CD4-positive, alpha-beta T cell treated with Interleukin-17A for 4 hours (primary cell): ENCODE results near the gene SYT1.

ENCODE experiments used
- DNase-seq: peaks from one replicate; pipeline ENCODE4 v3.0.0-alpha.2; 2020; ENCODE audit warnings: mixed read lengths

Gene SYT1

DNA sequence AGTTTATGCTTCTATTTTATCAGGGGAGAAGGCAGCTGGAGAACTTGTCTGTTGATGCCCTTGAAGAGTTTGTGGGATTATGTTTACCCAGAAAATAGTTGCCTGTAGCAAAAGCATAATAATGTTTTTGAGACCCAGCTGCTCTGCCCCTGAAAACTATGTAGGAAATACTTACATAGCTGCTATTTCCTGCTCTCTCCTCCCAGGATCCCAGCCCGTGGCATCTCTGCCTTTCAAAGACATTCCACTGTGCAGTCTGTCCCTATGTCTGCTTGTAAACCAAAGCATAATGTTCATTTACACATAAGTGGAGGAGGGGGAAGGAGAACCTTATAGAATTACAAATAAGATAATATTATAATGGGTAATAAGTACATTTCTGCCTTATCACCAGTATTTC, 198.7 kb downstream of the SYT1 start:
- no peak for DNase-seq

- no peak for DNase-seq
Measured at GRCh38 chr12:79067977-79068376, 203.4 kb downstream of the SYT1 start.

- DNase-seq = no peak
Measured at GRCh38 chr12:79069009-79069408, 204.4 kb downstream of the SYT1 start.

DNA sequence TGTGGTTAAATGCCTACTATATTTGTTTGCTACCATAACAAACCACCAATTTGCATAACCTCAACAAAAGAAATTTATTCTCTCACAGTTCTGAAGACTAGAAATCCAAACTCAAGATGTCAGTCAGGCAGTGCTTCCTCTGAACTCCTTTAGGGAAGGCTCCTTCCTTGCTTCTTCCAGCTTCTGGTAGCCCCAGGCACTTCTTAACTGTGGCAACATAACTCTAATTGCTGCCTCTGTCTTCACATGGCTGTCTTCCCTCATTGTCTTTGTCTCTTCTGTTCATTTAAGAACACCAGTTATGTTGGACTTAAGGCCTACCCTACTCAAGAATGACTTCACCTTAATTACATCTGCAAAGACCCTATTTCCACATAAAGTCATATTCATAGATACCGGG, 206.9 kb downstream of the SYT1 start:
- no peak for DNase-seq

DNA sequence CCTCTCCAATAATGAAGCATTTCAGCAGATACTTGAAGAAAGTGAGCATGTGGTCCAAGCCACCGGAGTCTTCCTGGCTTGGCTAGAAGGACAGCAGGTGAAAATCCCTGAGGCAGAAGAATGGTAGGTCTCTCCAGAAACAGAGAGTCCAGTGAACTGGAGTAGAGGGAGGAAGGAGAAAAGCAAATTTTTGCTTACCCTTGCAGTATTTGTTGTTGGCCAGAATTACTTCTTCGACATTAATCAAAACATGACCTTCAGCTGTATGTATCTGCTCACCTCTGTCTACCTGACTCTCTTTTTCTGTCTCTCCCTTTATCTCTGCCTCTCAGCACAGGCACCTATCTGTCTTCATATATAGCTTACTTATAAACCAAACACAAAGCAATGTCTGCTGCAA, 208.9 kb downstream of the SYT1 start:
- DNase-seq = no peak

- DNase-seq = no peak
Measured at GRCh38 chr12:79082595-79082994, 218.0 kb downstream of the SYT1 start.

GRCh38 chr12:79083181-79083580, 218.6 kb downstream of the SYT1 start:
- DNase-seq = no peak

- DNase-seq = no peak
Measured at GRCh38 chr12:79085106-79085682, 220.6 kb downstream of the SYT1 start.

GRCh38 chr12:79086541-79087296, 222.1 kb downstream of the SYT1 start:
- DNase-seq = no peak

- no peak for DNase-seq
Measured at GRCh38 chr12:79098530-79098929, 234.0 kb downstream of the SYT1 start.

- no peak for DNase-seq
Measured at GRCh38 chr12:79108962-79109361, 244.4 kb downstream of the SYT1 start.

GRCh38 chr12:79114896-79115295, 250.3 kb downstream of the SYT1 start:
- no peak for DNase-seq

DNA sequence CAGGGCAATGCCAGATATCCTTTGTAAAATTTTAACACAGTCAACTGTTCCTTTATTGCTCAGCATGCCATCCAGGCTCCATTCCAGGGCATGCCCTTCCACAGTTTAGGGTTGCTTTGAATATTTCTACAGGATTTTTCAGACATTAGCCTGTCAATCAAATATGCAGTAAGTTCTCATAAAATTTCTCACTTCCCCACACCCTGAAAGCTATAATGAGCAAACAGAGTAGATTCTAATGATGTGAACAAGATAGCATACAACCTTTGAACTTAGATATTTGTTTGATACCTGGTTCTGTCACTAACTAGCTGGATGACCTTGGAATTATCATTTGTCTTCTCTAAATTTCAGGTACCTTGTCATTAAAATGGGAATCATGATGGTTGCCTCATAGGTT, 251.2 kb downstream of the SYT1 start:
- no peak for DNase-seq

DNA sequence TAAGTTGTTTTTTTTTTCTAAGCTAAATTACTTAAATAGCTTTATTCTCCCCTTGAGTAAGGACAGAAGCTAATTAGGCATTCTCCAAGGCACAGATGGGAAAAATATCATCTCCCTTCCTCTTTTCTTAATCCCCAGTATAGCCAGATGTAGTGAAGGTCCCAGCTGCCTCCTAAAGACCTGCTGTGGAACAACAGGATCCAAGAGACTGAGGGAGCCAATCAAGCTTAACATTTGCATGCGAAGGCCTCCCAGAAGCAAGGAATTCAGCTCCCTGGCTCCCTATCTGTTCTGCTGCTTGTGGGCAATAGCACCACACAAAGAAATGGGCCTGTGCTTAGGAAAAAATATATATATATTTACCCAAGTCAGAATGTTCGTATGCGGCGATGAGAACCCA, 255.2 kb downstream of the SYT1 start:
- DNase-seq = no peak

DNA sequence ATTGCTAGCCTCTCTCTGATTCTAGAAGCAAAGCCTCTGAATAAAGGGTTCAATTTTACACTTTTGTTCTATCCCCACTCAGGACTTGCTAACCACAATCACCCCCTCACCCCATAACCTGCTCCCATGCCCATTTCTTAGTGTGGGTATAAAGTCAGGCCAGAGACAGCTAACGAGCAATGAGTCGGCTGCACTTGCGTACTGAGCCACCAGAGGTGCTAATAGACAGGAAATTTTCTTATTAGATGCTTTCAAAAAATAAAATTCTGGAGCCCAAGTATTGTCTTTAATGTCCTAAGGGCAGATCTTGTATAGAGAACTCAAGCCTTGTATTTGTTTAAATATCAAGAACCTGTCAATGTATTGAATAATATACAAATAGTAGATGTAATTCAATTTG, 256.9 kb downstream of the SYT1 start:
- DNase-seq = no peak

GRCh38 chr12:79124385-79124784, 259.8 kb downstream of the SYT1 start:
- DNase-seq = no peak

DNA sequence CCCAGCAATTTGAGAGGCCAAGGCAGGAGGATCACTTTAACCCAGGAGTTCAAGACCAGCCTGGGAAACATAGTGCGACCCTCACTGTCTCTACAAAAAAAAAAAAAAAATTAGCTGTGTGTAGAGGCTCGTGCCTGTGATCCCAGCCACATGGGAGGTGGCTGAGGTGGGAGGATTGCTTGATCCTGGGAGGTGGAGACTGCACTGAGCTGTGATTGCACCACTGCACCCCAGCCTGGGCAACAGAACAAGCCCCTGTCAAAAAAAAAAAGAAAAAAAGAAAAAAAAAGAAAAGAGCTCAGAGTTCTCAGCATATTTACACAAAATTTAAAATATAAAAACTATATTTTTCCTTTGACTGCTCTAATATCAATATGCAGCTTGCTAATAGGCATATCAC, 260.8 kb downstream of the SYT1 start:
- no peak for DNase-seq

- no peak for DNase-seq
Measured at GRCh38 chr12:79127271-79127751, 262.7 kb downstream of the SYT1 start.

DNA sequence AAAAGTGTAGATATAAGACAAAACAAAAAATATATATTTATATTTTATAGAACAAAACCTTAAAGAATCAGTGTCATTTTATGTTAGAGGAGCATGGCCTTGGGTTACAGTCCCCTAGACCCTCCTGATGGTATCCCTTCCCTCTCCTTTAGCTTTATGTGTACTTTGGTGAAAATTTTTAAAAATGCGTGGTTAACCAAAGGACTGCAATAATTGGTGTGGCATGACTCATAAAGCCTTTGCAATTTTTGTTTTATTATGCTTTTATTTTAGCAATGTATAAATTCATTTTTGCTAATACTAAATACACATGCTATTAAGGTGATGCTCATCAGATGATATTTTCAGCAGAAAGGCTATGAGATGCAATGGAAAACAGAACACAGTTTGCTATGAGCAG, 264.4 kb downstream of the SYT1 start:
- no peak for DNase-seq

DNA sequence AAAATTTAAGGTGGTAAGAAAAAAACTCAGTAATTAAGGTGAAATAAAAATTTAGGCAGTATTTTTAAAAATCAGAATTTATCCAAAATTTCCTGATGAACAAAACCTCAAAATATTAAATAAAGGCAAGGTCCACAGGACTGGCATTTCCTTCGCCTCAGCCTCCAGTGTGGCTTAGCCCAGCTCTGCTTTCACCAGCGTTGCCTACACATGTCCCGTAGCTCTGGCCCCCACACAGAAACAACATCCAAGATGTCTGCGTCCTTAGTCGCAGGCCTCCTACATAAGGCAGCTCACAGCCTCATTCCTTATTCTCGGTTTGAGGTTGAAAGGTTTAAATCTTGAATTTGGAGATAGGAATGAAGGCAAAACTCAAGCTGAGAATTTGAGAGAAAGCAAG, 274.3 kb downstream of the SYT1 start:
- no peak for DNase-seq

- no peak for DNase-seq
Measured at GRCh38 chr12:79140711-79141110, 276.1 kb downstream of the SYT1 start.

- no peak for DNase-seq
Measured at GRCh38 chr12:79141776-79142175, 277.2 kb downstream of the SYT1 start.

DNA sequence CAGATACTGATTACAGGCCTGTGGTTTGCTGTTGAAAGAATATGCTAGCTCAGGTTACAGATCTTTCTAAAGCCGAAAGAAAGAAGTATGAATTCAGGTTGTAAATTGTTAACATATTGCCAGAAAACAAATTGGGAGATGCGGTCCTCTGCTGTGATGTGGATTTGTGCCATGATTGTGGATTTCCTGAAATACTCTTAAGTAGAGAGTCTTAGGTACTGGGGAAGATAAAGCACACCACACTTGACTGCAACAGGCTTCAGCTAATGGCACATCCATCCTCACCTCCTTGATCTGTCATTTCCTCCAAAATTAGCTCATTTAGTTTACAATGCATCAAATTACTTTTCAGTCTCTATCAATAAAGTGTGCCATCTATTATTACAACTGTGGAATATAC, 279.2 kb downstream of the SYT1 start:
- DNase-seq = no peak

DNA sequence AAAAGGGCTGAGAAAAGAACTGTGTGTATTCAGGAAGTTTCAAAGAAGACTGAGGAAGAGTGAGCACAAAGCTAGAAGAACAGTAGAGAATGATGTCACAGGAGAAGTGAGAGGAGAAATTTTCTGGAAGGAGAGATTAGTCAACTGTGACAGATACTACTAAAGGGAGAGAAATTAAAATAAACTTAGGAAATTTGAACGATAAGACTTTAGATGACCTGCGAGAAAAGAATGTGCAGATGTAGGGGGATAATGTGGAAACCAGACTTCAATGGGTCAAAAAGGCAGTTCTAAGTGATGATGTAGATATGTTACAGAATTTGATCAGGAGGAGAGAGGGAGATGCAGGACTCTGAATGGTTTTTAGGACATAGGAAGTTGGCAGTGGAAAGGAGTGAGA, 287.4 kb downstream of the SYT1 start:
- DNase-seq = no peak

- no peak for DNase-seq
Measured at GRCh38 chr12:79155683-79156082, 291.1 kb downstream of the SYT1 start.
